CD4-positive, alpha-beta T cell treated with Interleukin-1 beta for 1 hour (primary cell): ENCODE measurements around the gene RSBN1L.
"Not testable (repeated sequence)": the region's sequence is repeated elsewhere in the genome, so short reads cannot be mapped to it uniquely, and the experiment has no call there.

Experiments
- DNase-seq, 2 donors: peaks; one replicate each; pipeline ENCODE4 v3.0.0-alpha.2; 2020 to 2022

The RSBN1L gene

GRCh38 chr7:77696057-77696642, at the start of gene RSBN1L:
Gene RSBN1L (plus strand): TSS chr7:77696459. CDS start chr7:77696470, 11 bp downstream.
- peak; percentile 97 to 98 for DNase-seq

GRCh38 chr7:77648742-77649338, 47.4 kb upstream of the RSBN1L start:
- no peak for DNase-seq

DNA sequence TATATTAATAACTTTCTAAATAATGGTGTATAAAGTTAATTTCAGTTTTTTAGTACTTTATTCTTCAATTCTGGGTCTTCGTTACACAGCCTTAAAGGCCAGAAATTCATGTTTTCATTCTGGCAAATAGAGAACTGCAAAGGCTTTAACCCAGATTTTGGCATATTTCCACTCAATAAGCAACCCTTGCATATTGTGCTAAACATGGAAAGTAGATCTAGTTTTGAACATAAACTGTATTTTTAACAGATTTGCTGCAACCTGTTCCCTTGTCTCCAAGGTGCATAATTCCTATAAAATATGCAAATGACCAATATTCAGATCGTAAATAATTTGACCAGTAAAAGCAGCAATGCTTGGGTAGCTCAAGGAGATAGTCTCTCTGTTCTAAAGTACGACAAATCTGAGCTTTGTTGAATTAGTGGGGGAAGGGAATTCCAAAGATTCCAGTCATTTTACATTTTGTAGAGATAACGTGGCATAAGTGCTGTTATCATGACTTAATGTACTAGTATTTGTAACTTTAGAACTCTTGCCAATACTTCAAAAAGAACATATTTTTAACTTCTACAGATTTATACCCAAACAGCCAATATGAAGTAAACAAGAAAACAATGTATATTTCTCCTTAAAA, 46.4 kb upstream of the RSBN1L start:
- DNase-seq, result no peak

GRCh38 chr7:77651575-77652162, 44.6 kb upstream of the RSBN1L start:
- DNase-seq, result peak in 1 of 2 donors; percentile 62

GRCh38 chr7:77652826-77653225, 43.4 kb upstream of the RSBN1L start:
- DNase-seq, result not testable (repeated sequence)

DNA sequence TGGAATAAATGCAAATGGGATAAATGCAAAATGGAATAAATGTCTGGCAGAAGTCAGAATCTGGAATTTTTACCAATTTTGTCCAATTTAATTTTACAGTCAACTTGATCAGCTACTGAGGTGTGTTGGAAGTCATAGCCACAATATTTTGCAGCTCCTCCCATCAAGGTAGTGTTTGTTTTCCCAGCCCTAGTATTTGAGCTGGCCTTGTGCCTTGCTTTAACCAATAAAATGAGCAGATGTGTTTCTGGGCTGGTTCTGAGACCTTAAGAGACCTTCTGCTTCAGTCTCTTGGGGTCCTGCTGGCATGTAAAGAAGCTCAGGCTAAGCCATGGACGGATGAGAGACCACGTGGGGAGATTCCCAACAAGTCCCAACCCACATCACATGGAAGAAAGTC, 42.7 kb upstream of the RSBN1L start:
- no peak for DNase-seq

GRCh38 chr7:77655356-77655755, 40.9 kb upstream of the RSBN1L start:
- no peak for DNase-seq

GRCh38 chr7:77655836-77656455, 40.3 kb upstream of the RSBN1L start:
- no peak for DNase-seq

DNA sequence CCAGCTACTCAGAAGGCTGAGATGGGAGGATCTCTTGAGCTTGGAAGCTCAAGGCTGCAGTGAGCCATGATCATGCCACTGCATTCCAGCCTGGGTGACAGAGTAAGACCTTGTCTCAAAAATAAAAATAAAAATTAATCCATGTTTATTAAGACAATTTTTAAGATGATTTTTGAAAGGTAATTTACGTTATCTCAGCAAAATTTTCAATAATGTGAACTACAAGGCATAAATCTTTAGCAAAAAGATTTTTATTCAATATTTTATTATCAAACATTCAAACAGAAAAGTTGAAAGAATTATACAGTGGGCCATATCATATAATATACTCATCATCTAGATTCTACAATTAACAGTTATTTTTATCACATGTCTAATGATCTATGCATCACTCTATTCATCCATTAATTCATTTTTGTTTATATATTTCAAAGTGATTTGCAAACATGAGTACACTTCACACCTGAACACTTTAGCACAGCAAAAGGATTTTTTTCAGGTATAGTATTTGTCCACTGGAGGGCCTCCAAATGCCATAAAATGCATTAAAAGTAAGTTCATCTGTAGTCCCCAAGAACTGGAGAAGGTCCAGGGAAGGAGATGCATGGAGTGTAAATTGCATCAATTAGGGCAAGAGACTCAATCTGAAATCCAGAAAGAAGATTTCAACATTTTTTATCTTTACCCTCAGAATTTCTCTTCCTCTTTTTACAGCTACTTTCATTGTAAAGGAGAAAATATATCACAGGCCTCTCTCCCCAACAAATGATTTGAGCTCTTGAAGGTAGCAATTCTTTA, 38.6 kb upstream of the RSBN1L start:
- peak in 1 of 2 donors; percentile 56 for DNase-seq

DNA sequence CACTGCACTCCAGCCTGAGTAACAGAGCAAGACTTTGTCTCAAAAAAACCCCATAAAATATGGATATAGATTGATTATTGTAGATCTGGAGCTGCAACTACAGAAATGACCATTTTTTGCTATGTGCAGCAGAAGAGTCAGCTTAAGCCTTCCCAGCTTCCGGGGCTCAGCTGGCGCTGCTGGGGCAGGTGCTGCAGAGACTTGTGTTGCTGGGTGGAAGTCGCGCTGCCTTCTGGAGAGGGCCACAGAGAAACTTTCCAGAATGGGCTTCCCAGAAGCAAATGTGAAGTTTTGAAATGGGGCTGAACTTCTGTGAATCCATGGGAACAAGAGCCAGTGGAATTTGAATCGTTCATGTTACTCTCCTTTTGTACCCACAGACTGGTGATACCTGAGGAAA, 37.3 kb upstream of the RSBN1L start:
- DNase-seq, result no peak

- no peak for DNase-seq
Observed at GRCh38 chr7:77661816-77662215, 34.4 kb upstream of the RSBN1L start.

- DNase-seq, result no peak
Observed at GRCh38 chr7:77662869-77663268, 33.4 kb upstream of the RSBN1L start.

DNA sequence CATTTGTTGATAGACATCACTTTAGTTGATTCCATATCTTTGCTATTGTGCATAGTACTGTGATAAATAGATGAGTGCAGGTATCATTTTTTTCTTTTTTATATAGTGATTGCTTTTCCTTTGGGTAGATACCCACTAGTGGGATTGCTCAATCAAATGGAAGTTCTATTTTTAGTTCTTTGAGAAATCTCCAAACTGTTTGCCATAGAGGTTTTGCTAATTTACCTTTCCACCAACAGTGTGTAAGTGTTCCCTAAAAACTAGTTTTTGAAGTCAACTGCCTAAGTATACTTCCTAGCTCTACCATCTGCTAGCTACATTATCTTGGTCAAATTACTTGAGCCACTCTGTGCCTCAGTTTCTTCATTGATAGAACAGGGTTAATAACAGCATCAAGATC, 31.5 kb upstream of the RSBN1L start:
- no peak for DNase-seq

- no peak for DNase-seq
Observed at GRCh38 chr7:77665161-77665560, 31.1 kb upstream of the RSBN1L start.

DNA sequence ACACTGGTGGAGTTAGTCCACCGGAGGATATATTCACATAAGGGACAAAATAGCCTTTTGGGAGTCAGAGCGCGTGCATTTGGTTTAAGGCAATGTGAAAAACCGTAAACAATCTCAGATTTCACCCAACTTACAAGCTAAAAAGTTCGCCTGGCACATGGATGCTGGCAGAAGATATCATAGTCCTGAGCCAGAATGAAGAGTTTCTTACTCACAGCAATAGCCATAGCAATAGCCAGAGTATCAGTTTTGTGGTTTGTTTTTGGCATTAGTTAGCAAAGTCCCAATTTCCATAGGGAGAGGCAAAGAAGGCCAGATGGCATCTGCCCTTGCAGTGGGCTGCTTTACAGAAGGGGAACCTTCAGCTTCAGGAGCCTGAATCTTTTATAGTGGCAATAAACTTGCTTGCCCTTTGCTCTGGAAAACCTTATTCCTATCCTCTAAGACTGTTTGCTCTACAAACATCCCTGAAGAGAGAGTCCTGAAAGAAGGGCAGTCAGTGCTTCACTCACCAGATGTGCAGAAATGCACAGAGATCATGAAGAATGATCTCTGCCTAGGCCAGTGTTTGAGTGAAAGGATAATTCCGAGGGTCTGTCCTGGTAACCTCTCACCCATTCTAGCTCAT, 28.7 kb upstream of the RSBN1L start:
- DNase-seq, result no peak

- no peak for DNase-seq
Observed at GRCh38 chr7:77674878-77675277, 21.4 kb upstream of the RSBN1L start.

- DNase-seq, result no peak
Observed at GRCh38 chr7:77679608-77680007, 16.7 kb upstream of the RSBN1L start.

GRCh38 chr7:77680266-77680665, 16.0 kb upstream of the RSBN1L start:
- DNase-seq, result no peak

- DNase-seq, result no peak
Observed at GRCh38 chr7:77684030-77684429, 12.2 kb upstream of the RSBN1L start.

- no peak for DNase-seq
Observed at GRCh38 chr7:77685233-77685632, 11.0 kb upstream of the RSBN1L start.

DNA sequence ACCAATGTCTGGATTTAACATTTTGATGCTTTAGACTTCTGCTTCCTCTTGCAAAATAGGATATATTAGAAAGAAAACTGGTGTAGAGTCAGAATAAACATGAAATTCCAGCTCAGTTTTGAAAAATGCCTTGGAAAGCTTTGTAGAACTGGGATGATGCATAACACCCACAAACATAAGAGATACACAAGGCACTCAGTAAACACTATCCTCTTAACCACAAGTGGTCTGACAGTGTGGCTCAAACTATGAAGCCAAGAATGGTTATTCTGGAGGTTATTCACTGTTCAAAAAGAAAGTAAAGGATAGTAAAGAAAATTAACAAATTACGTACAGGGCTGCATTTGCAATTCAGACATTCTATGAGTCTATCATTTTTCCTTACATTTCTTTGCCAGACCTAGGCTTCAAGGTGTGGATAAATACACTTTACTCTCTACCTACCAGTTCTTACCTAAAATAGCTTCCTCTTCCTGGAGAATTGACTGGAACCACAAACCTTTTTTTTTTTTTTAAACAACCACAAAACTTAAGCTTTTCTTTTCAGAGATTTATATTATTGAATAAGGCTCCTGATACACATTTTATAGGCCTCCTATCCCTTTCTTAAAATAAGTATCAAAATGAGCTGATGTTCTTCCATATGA, 9.0 kb upstream of the RSBN1L start:
- DNase-seq, result no peak

DNA sequence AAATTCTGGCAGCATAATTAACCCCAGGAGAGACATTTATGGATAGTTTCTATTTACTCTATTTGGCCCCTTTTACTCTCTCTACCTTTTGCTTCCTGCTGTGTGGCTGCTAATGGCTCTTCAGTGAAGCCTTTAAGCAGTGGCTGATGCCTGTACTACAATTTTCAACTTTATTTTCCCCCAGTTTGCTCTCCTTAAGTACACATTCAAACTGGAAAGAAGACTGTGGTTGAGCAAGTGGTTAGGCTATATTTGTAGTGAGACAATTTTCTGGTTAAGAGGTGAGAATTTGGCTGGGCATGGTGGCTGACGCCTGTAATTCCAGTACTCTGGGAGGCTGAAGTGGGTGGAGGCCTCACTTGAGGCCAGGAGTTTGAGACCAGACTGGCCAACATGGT, 8.5 kb upstream of the RSBN1L start:
- no peak for DNase-seq
